NCI-H146 (cell line): Measurements from ENCODE around the gene ROCK1.

Experiments used
- DNase-seq: peaks from one replicate; lab custom pipeline; 2025; lab: John Stamatoyannopoulos, UW

ROCK1 gene

DNA sequence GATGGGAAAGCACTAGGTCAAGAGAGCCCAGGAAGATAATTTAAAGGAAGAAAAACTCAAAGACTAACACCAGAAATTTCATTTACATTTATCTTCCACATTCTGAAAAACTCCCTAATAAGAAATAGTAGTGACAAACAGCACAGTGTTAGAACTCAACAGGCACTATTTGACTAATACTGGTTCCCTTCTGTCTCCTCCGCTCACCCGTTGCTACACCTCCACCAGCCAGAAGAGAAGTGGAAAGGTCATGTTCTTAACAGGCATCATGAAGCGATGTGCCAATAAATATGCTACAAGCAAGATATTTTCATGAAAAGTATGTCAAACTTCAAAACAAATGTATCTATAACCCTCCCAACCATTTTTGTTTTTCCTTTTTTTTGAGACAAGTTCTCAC, 5.7 kb downstream of the ROCK1 start:
- no peak for DNase-seq

DNA sequence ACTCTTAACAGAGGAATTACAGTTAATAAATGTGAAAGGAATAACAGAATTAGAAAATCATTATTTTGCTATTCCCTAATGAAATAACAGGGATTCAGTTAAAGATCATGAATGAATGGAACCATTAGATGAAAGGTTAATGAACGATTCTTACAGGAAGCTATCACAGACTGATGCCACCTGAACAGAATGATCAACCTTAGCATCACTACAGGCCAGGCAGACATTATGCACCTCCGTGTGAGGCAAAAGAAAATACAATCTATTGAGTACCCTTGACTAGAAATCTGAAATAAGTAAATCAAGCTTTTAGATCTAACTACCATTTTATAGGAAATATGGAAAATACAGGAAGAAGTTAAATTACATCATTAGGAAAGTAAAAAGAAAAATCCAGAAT, 10.4 kb downstream of the ROCK1 start:
- DNase-seq, result no peak

- no peak for DNase-seq
These were observed 10.9 kb downstream of the ROCK1 start for GRCh38 chr18:21100678-21101077.

DNA sequence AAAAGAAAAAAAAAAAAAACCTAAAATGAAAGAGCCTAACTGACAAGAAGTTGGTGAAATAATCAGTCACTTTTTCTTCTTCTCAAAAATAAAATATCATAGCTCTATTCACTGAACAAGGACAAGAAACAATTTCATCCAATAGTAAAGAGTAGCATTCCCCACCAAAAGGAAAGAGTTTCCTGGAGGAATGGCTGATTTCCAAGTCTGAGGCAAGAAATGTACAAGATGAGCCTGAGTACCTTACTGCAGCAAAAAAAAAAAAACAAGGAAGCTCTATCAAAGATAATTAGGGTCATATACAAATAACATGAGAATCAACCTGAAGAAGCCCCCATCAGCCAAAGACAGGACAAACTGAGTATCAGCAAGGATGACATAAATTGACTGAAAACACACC, 11.5 kb downstream of the ROCK1 start:
- no peak for DNase-seq

DNA sequence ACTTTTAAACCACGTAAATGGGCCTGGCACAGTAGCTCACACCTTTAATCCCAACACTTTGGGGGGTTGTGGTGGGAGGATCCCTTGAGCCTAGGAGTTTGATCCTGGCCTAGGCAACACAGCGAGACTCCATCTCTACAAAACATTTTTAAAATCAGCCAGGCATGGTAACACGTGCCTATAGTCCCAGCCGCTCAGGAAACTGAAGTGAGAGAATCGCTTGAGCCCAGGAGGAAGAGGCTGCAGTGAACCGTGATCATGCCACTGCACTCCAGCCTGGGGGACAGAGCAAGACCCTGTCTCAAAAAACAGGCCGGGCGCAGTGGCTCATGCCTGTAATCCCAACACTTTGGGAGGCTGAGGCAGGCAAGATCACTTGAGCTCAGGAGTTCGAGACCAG, 12.2 kb downstream of the ROCK1 start:
- DNase-seq, result no peak

DNA sequence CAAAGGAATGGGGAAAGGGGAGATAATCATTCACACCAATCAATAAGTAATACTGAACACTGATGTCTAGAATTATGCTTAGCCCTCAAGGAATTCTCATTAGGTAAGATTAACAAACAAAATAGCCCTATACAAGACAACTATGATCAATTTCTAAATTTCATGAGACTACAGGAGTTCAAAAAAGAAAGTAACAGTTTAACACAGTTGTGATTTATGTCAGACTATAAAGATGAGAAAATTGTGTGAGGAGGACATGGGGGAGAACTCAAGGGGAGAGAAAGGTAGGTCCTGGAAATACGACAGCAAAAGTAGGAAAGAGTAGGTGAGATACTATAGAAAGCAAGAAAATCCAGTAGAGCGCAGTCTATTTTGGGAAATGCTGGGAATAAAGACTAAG, 14.9 kb downstream of the ROCK1 start:
- DNase-seq, result no peak

GRCh38 chr18:21093133-21093532, 18.5 kb downstream of the ROCK1 start:
- no peak for DNase-seq

- DNase-seq, result no peak
These were observed 20.9 kb downstream of the ROCK1 start for GRCh38 chr18:21090680-21091079.

DNA sequence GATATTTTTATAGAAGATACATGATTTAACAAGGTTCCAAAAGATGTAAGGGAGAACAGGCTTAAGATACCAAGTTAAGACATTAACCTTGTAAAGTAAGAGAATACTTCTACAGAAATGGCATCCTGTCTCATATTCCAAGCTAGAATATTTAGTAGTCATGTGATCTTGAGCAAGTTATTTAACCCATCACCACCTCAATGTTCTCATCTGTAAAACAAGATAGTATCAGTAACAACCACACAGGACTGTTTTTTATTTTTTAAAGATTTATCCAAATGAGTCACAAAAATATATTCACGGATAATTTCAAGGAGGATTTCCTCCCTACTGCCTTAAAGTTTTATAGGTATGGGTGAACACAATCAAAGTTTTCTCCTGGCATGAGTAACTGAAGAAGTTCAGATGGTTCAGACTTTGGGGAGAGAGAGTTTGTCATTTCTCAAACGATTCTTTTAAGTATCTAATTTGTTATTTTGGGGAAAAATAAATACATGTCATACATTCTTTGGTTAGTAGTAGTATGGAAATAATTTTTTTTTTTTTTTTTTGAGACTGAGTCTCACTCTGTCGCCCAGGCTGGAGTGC, 25.9 kb downstream of the ROCK1 start:
- DNase-seq, result no peak

GRCh38 chr18:21084511-21085078, 27.0 kb downstream of the ROCK1 start:
- no peak for DNase-seq

- no peak for DNase-seq
These were observed 28.6 kb downstream of the ROCK1 start for GRCh38 chr18:21083017-21083416.

DNA sequence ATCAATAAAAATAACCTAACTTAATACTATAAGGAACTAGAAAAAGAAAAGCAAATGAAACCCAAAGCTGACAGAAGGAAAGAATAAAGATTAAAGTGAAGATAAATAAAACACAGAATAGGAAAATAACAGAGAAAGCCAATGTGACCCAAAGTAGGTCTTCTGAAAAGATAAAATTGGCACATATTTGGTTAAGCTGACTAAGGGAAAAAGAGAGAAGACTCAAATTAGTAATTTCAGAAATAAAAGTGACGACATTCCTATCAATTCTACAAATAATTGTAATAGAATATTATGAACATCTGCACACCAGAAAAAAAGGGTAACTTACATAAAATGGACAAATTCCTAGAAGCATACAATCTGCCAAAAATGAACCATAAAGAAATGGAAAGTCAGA, 30.2 kb downstream of the ROCK1 start:
- no peak for DNase-seq

GRCh38 chr18:21080576-21080975, 31.0 kb downstream of the ROCK1 start:
- no peak for DNase-seq

DNA sequence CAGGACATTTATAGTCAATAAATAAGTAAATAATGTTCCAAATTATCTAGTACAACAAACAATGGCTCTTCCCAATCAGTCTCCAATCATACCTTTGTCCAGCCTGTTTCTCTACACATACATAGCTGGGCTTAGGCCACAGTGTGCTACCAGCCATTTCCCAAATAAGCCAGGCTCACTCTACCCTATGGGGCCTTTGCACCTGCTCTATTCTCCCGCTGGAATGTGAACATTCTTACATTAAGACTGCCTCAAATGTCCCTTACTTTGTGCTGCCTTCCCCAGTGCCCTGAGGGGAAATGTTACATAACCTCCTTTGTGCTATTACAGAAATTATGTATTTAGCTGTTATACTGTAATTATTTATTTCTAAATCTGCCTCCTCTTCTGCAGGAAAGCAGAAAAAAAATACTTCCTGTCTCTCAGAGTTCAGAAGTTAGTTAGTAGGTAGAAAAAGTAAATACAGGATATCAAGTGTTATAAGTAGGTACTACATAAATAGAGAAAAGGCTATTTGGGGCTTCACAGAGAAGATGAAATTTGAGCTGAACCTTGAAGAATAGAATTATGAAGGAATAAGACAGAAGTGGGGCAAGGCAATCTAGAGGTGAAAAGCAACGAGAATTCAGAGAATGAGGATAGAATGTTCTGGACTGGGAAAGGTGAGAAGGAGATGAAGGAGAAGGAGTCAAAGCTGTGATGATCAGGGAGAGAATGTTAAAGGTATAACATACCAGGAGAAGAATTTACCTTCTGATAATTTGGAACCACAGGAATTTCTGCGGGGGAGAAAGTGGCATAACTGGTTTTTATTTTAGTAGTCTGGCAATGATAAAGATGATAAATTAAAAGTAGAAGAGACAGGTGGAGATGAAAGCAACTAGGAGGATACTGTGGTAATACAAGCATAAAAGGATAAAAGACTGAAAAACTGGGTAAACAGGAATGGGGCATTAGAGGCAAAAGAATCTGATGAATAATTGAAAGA, 37.0 kb downstream of the ROCK1 start:
- peak; percentile 62 for DNase-seq

DNA sequence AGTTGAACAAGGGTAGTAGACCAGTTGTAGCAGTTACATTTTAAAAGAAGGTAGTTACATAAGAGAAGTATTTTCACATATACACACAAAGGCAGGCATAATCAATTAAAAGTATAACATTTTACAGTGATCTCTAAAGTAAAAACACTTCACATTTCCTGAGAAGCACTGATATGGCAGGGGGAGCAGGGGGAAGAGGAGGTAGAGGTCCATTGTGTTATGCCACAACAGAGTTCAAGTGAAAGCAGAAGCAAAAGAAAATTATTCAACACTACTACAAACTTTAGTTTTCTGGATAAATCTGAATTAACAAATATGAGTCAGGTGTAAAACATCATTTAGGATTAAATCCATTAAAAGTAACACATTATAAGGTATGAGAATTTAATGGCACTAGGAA, 38.4 kb downstream of the ROCK1 start:
- DNase-seq, result no peak

DNA sequence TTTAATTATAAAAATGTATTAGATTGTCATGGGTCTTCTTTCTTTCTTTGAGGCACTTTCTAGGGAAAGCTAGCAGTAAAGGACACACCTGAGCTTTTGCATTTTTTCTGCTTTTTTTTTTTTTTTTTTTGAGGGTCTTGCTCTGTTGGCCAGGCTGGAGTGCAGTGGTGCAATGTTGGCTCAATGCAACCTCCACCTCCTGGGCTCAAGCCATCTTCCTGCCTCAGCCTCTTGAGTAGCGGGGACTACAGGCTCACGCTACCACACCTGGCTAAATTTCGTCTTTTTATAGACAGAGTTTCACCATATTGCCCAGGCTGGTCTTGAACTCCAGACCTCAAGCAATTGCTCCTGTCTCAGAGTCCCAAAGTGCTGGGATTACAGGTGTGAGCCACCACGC, 40.5 kb downstream of the ROCK1 start:
- DNase-seq, result no peak

DNA sequence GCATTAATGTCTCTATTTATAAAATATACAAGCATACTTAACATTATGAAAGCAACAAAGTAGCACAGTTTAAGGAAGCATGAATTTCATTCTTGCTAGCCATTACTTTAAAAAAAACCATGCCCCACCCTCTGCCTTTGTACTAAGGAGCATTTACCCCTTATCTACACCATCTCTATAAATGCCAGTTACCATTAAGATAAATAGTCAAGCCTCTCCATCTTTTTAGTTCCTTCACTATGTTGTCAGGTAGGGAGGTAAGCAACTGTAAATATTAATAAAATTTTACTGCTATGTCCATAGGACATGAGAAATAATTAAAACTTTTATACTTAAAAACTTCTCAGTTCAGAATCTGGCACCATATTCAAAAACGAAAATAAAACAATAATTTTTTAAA, 42.1 kb downstream of the ROCK1 start:
- no peak for DNase-seq

DNA sequence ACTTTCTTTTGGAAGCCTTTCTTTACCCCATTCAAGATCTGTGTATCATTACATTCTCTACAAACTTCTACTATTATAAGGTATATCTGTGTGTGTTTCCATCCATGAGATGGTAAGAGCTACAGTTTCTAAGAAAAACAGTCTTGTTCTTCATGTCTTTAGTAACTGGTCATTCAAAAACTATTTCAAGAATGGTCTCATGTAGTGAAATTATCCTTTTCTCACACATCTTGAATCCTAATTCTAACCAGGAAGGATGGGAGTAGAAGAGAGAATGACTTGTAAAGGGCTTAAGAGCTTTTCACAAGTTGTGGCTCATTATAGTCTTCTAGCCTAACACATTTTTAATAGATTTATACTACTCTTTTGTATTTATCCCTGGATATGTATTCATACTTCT, 47.3 kb downstream of the ROCK1 start:
- DNase-seq, result no peak

DNA sequence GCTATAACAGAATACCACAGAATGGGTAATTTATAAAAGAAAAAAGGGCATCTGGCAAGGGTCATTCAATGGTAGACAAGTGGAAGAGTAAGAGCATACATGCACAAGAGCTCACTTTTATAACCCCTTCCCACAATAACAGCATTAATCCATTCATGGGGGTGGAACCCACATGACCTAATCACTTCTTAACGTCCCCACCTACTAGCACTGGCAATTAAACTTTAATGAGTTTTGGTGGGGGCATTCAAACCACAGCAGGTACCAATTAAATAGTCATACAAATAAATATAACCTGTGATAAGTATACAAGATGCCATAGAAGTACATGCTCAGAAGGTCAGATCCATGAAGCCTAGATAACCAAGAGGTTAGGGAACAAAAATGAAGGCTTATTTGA, 48.6 kb downstream of the ROCK1 start:
- no peak for DNase-seq

DNA sequence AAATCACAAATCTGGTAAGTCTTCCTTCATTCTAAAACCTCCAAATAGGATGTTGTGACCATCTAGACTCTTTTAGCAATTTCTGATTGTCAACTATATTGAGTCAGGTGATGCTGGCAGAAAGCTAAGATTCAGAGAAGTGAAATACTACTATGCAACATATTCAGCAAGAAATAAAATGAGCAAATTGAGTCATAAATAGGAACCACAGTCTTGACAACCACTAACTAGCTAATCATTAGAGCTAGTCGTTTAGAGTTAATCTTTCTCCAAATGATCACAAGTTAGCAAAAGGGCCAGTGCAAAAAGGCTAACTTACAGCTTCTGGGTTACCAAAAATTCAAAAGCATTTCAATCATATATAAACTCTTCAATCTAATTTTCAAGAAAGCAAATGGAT, 54.5 kb downstream of the ROCK1 start:
- DNase-seq, result no peak

GRCh38 chr18:21056545-21056944, 55.1 kb downstream of the ROCK1 start:
- no peak for DNase-seq

GRCh38 chr18:21054252-21054821, 57.3 kb downstream of the ROCK1 start:
- no peak for DNase-seq

DNA sequence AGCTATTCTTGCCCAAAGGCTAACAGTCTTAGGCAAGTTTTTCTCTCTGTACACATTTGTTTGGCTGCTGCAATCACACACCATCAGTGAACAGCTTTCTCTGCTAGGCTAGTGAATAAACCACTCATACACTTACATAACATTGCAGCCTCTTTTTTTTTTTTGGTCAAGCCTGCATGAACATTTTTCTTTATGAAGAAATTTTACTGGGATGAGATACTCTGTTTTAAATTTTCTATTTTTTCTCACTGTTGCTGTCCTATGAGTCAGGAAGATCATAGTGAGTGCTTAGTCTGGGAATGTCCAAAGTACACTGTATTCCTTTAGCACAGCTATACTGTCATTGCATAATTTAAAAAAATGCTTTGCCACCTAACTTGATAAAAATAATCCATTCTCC, 58.5 kb downstream of the ROCK1 start:
- DNase-seq, result no peak
